Muscle of leg (tissue), 11 donors: ENCODE data around the gene PRKAG3. TPM values are rescaled to one million over a fixed set of nuclear protein-coding genes. Genes with fewer than 3 reads are reported as not detected.

Experiments used
- DNase-seq: peaks from one replicate; pipeline ENCODE4 v3.0.0; 2013
- H3K27ac ChIP-seq: one replicate; pipeline ENCODE4 v1.5.1; 2013; ENCODE audit warnings: mild to moderate bottlenecking, low read length, control low read depth
- H3K27me3 ChIP-seq: one replicate; pipeline ENCODE4 v1.6.1; 2013; ENCODE audit warnings: low read length; ENCODE audit not compliant: control insufficient read depth, insufficient read depth
- H3K36me3 ChIP-seq: one replicate; pipeline ENCODE4 v1.6.1; 2013; ENCODE audit warnings: low read length; ENCODE audit not compliant: control insufficient read depth, insufficient read depth
- H3K4me1 ChIP-seq: one replicate; pipeline ENCODE4 v1.6.1; 2013; ENCODE audit warnings: low read length; ENCODE audit not compliant: control insufficient read depth, insufficient read depth
- H3K4me3 ChIP-seq: one replicate; pipeline ENCODE4 v1.5.1; 2013; ENCODE audit warnings: low read length, control low read depth
- H3K9me3 ChIP-seq: replicated peaks from 2 replicates; pipeline ENCODE4 v1.6.1; 2013; ENCODE audit warnings: low read depth, low read length; ENCODE audit not compliant: control insufficient read depth
- WGBS: methylation state at CpG from one replicate; pipeline ENCODE4 v1.1.5; 2013; ENCODE audit warnings: missing lambda C conversion rate; ENCODE audit not compliant: insufficient coverage; 5-methylcytosine and 5-hydroxymethylcytosine counted together
- polyA plus RNA-seq, 8 donors: library from polyadenylated mRNA; unstranded; fragments of 120-200 nt; gene quantifications; one replicate each; pipeline versions ENCODE4 v1.2.1 to v1.2.3, GENCODE V29; 2013; ENCODE audit warnings: inconsistent platforms in 1 of 8, low replicate concordance in 1 of 8; ENCODE audit not compliant: insufficient read length in 8 of 8, insufficient read depth in 1 of 8
- total RNA-seq: library from RNA; stranded (reverse); fragments of 120-200 nt; gene quantifications from one replicate; pipeline ENCODE4 v1.2.4, GENCODE V29; 2013

The PRKAG3 gene
- total and polyA plus RNA-seq, 9 donors: 9.9 to 22.6 (median 19.0) TPM

DNA sequence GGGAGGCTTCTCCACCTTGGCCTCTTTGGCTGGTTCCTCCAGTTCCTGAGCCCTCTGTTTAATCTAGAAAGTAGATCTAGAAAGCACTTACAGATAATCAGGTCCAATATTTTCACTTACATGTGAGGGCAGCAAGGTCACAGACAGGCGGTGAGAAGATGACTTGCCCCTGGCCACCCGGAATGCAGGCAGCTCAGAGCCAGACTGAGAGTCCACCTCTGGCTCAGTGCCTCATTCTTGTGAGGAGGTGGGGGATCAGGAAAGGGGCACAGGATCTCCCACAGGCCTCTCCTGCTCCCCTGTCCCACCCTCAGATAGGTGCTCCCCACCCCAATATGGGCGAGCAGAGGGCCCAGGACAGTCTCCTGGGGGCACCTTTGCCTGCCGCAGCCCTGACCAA is 33.8 kb upstream of the PRKAG3 start:
- Histone ChIP-seq H3K9me3 (no peaks in the 10 kb centered on the region), H3K27ac (no peak overlapping the region), H3K4me1 (peaks cover 7% of the 10 kb centered on the region), H3K4me3 (no peak overlapping the region), H3K36me3 (no peaks in the 10 kb centered on the region), H3K27me3 (peaks cover 90% of the 10 kb centered on the region)
- no peak for DNase-seq
- WGBS: no CpG with 5 or more reads among the region's 4 CpGs

DNA sequence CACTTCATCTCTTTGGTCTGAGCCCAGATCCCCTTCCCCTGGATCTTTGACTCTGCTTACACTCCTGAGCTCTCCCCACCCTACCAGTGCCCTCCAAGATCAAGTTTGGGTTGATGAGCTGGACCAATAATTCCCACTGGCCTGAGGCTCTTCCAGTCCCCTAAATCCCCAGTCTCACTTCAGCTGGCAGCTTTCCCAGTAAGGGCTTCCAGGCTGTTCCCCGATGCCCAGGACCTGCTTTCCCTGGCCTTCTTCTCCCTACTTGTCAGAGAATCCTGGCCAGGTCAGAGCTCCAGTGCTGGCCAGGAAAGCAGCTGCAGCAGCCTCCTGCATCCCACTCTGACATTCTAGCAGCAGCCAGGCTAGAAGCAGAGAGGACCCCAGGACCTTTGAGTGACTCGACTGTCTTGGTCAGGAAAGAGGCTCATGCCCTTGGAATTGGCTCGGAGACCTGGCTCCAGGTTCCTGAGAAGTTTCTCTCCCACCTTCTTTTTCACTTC is 31.5 kb upstream of the PRKAG3 start:
- 70% methylated on average over 3 of the region's 3 CpGs for WGBS
- DNase-seq: no peak
- Histone ChIP-seq H3K4me3 (no peak overlapping the region), H3K9me3 (no peaks in the 10 kb centered on the region), H3K4me1 (peaks cover 21% of the 10 kb centered on the region), H3K27ac (no peak overlapping the region), H3K27me3 (peaks cover 88% of the 10 kb centered on the region), H3K36me3 (no peaks in the 10 kb centered on the region)

DNA sequence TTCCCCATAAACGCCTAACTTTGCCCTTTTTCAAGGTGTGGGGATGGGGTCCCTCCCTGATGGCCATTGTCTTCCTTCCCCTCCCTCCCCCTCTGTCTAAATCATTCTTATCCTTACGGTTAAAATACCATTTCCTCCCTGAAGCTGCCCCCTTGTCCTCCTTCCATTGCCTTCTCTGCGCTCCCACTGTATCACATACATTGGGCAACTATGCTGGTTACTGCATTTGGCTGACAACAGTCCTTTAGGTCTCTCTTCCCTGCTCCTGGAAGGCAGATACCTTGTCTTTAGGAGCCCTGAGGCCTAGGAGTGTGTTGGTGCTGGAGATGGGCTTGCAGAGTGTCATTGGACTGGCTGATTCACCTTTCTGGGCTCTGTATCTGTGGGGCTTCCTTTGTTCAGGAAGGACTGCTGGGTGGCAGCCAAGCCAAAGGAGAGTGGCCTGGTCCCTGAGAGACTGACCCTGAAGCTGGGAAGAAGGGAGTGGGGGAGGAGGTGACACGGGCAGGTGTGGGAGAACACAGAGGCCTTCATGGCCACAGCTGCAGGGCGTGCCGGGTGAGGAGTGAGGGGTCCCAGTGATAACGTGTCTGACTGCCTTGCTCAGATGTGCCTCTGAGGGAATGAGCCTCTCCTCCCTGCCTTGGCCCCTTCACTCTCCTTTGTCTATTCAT is 30.2 kb upstream of the PRKAG3 start:
- no peak overlapping the region for H3K27ac ChIP-seq
- no peak overlapping the region for H3K4me3 ChIP-seq
- no peak for DNase-seq
- 20% methylated on average over 2 of the region's 7 CpGs for WGBS
- H3K36me3 ChIP-seq: no peaks in the 10 kb centered on the region
- peaks cover 89% of the 10 kb centered on the region for H3K27me3 ChIP-seq
- no peaks in the 10 kb centered on the region for H3K9me3 ChIP-seq
- peaks cover 21% of the 10 kb centered on the region for H3K4me1 ChIP-seq

DNA sequence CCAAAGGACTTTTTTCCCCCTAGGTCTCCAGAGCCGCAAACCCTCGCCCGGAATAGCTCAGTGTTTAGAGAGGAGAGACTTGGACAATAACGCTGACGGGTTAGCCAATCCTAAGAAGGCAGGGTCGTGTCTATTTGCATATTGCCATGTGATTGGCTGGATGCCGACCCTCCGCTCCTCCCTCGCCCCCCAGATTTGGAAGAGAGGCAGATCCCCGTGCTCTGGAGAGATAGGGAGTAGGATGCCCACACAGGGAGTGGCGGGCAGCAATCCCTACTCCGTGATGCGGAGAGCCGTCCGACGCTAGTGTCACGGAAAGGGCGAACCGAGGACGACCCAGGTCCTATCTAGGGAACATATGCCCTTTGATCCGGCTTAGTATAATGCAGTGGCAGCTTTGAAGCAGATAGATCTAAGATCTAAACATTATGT is 29.4 kb upstream of the PRKAG3 start:
- no peaks in the 10 kb centered on the region for H3K9me3 ChIP-seq
- no peak overlapping the region for H3K27ac ChIP-seq
- no peak overlapping the region for H3K4me3 ChIP-seq
- H3K27me3 ChIP-seq: peaks cover 90% of the 10 kb centered on the region
- WGBS: 3% methylated on average over 13 of the region's 21 CpGs
- no peaks in the 10 kb centered on the region for H3K36me3 ChIP-seq
- DNase-seq: peak; percentile 90
- peaks cover 21% of the 10 kb centered on the region for H3K4me1 ChIP-seq

DNA sequence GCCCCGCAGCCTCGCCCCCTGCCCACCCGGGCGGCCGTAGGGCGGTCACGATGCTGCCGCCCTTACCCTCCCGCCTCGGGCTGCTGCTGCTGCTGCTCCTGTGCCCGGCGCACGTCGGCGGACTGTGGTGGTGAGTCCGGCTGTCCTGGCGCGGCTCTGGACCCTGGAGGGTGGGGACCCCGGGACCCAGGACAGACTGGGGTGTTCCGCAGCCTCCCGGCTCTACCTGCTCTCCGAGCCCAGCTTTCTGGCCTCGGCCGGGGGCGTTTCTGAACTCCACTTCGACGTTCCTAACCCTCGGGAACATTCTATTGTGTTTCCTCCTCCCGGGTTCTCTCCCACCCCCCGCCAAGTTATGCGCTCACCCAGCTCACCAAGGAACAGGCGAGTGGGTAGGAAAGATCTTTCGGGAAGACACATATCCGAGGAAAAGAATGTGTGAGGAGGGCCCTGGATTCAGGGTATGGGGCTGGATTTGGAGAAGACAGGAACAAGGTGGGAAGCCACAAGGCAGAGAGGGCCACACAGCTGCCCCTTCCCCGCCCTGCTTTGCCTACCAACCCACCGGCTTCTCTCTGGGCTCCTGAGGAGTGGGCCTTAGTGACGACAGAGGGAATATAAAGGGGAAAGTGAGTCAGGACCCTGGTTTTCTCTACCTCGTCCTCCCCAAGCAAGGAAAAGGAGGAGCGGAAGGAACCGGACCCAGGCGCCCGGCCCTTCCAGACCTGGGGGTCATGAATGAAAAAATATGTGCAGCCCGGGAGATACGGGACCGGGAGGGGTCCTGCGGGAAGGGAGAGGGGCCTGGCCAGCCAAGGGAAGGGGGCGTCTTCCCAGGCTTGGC is 28.6 kb upstream of the PRKAG3 start:
- no peak for DNase-seq
- WGBS: under 1% methylated on average over 32 of the region's 47 CpGs
- no peaks in the 10 kb centered on the region for H3K36me3 ChIP-seq
- peak overlapping the region; percentile 3 for H3K4me3 ChIP-seq
- peaks cover 27% of the 10 kb centered on the region for H3K4me1 ChIP-seq
- H3K9me3 ChIP-seq: no peaks in the 10 kb centered on the region
- H3K27me3 ChIP-seq: peaks cover 93% of the 10 kb centered on the region
- H3K27ac ChIP-seq: no peak overlapping the region

DNA sequence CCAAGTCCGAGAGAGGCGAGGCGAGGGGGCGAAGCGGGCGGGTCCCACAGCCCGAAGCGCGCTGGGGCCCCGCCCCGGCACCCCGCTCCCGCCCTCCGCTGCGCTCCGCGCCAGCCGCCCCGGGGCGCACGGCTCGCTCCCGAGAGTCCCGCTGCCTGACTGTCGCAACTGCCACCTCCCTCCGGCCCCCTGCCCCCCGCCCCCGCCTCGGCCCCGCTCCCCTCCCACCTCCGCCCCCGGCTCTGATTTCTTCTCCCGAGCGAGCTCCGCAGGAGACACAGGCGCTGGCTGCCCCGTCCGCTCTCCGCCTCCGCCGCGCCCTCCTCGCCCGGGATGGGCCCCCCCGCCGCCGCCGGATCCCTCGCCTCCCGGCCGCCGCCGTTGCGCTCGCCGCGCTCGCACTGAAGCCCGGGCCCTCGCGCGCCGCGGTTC is 28.0 kb upstream of the PRKAG3 start, which contains the start of gene WNT6:
Gene WNT6 (plus strand): TSS at position 250 of the 432 bp plus-strand sequence. CDS start 233 bp downstream, outside the sequence.
- Histone ChIP-seq H3K9me3 (no peaks in the 10 kb centered on the region), H3K36me3 (no peaks in the 10 kb centered on the region), H3K27ac (no peak within 1 kb of the TSS), H3K4me3 (peak within 1 kb of the TSS; percentile 26), H3K4me1 (peaks cover 27% of the 10 kb centered on the region), H3K27me3 (peaks cover 93% of the 10 kb centered on the region)
- DNase-seq: no peak
- 0% methylated on average over 48 of the region's 64 CpGs for WGBS

DNA sequence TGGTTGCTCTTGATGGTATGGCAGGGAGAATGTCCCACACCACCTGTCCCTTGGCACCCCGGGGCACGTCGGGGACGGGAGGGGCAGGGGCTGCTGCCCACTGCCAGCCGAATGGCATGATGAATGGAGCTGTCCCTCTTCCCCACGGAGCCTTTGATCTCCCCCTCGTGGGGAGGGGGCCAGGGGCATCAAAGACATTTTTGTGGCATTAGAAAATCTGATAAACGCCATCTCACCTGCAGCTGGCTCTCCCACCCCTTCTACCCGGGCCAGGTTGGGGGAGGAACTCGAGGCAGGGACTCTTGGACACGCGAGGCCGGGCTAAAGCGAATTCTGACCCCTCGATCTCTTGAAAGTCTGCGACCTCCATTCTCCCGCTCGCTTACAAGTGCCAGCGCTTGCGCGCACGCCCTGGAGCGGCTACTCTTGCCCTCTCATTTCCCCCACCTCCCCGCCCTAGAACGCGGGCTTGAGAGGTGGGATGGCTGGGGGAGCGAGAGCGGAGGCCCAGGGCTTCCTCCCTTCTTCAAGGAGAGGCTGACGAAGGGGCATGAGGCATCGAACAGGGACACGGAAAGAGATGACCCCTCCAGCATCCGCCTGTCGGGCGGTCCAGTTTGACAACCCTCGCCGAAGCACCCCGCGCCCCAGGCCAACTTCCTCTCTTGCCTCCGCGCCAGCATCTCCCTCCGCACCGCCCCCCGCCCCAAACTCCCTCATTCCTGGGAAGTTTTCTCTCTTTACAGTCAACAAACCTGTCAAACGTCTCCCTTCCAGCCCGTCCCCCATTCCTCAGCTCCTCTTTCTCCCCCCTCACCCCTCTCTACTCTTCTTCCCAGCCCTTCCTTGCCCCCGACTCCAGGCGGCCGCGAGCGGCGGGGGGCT is 27.3 kb upstream of the PRKAG3 start:
- Histone ChIP-seq H3K27ac (no peak overlapping the region), H3K9me3 (no peaks in the 10 kb centered on the region), H3K27me3 (peaks cover 93% of the 10 kb centered on the region), H3K4me1 (peaks cover 27% of the 10 kb centered on the region), H3K36me3 (no peaks in the 10 kb centered on the region), H3K4me3 (peak overlapping the region; percentile 26)
- WGBS: under 1% methylated on average over 30 of the region's 51 CpGs
- no peak for DNase-seq

DNA sequence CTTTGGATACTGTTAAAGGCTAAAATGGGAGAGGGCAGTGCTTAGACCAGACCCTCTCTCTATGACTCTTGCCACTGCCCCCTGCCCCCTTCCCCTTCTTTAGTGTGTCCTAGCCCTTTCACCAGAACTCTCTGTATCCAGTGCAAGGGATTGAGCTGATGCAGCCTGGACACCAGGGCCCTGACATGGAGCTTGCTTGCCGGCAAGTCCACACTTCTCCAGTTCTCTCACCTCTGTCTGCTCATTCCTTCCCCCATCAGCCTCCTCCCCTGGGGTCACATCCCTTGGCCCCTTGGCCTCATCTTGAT is 26.5 kb upstream of the PRKAG3 start:
- H3K36me3 ChIP-seq: no peaks in the 10 kb centered on the region
- 0% methylated on average over 1 of the region's 1 CpG for whole genome bisulfite sequencing
- peaks cover 27% of the 10 kb centered on the region for H3K4me1 ChIP-seq
- H3K9me3 ChIP-seq: no peaks in the 10 kb centered on the region
- no peak overlapping the region for H3K4me3 ChIP-seq
- DNase-seq: no peak
- H3K27me3 ChIP-seq: peaks cover 95% of the 10 kb centered on the region
- no peak overlapping the region for H3K27ac ChIP-seq

DNA sequence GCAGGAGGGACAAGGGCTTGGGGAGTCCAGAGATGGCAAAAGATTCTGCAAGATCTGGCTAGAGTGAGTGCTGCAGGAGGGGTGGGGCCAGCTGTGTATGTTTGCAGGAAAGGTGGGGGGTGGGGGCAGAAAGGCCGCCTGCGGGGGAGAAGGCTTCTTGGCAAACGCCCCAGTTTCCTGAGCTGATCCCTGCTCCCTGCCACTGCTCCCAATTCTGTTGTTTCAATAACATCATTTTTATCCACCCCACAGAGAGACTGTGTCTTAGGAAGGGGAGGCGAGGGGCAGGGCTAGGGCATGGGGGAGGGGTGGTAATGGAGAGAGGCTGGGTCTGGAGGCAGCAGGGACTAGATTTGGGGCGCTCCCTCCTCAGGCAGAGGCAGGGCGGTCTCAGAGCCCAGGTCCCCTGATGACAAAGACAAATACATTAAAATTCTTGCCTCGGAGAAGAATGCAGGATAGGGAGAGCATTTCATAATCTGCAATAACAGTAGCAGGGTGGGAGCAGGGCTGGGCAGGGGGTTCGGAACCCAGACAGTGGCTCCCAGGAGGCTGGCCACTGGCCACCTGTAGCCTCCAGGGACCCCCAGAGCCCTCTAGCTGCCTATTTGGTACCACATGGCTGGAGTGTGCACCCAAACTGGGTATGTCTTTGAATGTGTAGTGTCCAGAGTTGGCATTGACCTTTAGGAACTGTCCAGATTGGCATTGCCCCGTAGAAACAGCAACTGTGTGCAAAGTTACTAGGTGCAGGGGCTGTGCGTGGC is 26.0 kb upstream of the PRKAG3 start:
- Histone ChIP-seq H3K4me3 (no peak overlapping the region), H3K4me1 (peaks cover 27% of the 10 kb centered on the region), H3K27me3 (peaks cover 95% of the 10 kb centered on the region), H3K36me3 (no peaks in the 10 kb centered on the region), H3K9me3 (no peaks in the 10 kb centered on the region), H3K27ac (no peak overlapping the region)
- WGBS: 25% methylated on average over 2 of the region's 10 CpGs
- DNase-seq: no peak
